ENCODE results near the gene SRSF7.

DNA sequence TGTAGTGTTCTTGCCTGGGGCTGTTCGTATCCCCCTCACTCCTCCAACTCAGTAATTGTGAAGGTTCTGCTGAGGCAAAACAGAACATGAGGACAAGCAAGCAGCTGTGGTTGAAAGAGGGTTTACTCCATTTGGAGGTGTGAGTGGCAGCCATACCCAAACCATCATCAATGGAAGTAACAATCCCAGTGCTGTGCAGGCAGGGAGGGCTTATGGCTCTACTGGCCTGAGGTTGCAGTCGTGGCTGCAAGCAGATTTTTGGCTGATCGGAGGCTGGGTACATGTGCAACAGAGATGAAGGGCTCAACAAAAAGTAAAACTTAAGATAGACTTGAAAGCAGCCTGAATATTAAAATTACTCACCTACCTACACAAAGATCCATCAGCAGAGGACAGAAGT lies 13.2 kb downstream of the SRSF7 start:
- TF ChIP-seq EZH2 (IDR thresholded peaks at IDR 0.05) = no peak
- no peak; the same call in 1 of the 2 replicates for TF ChIP-seq POLR2AphosphoS5 (IDR thresholded peaks at IDR 0.05; ENCODE audit: borderline replicate concordance, low read depth, low read length)
